HCT116 (cell line): Measurements from ENCODE around the gene CREB1. TPM values are rescaled to one million over a fixed set of nuclear protein-coding genes. Genes with fewer than 3 reads are reported as not detected.

Experiments used
- ATAC-seq: fragments of 200-7000 bp; cut with Tn5 transposase; 2 replicates; pipeline ENCODE4 v1.9.1; 2020; ENCODE audit warnings: mild to moderate bottlenecking, moderate library complexity
- BruUV-seq: library from RNA; stranded (reverse); fragments of 400-500 nt; replicated peaks from 2 replicates; lab custom pipeline; 2021; lab: Mats Ljungman, UMichigan
- CTCF ChIA-PET: fragments of 300-600 bp; sonication (Branson Sonifier 250); formaldehyde crosslinking; loops from one replicate; lab custom pipeline; 2021; ENCODE audit warnings: antibody characterized with exemption; lab: Charles Lee
- POLR2A ChIA-PET: fragments of 300-600, 350-600 bp; sonication (Branson Sonifier 250); formaldehyde crosslinking; loops from one replicate; lab custom pipeline; 2021; ENCODE audit warnings: antibody characterized with exemption; lab: Charles Lee
- RAD21 ChIA-PET, 2 experiments: fragments of 300-600 bp; sonication (Branson Sonifier 250); formaldehyde crosslinking; loops; one replicate each; lab custom pipeline; 2023; ENCODE audit warnings: low total read pairs in 2 of 2; ENCODE audit not compliant: uncharacterized antibody in 2 of 2, unreplicated experiment in 2 of 2, low non-redundant PET in 1 of 2; lab: Charles Lee
- DNase-seq: peaks from one replicate; pipeline ENCODE4 v3.0.0-alpha.2; 2010; ENCODE audit warnings: low read depth, low spot score
- H2AFZ ChIP-seq: fragments of 200-600 bp; shearing (Covaris generic), sonication (generic); 2 replicates; pipeline ENCODE4 v1.6.1; 2017; ENCODE audit warnings: low read depth, mixed run types, mixed read lengths, antibody characterized with exemption, low read length; ENCODE audit not compliant: poor library complexity, severe bottlenecking
- H3K27ac ChIP-seq: 2 replicates; pipeline ENCODE4 v1.5.1; 2012; ENCODE audit warnings: low read depth, low read length
- H3K27me3 ChIP-seq: fragments of 200-600 bp; sonication (generic); 2 replicates; pipeline ENCODE4 v1.6.1; 2016; ENCODE audit warnings: mixed run types, low read length, mixed read lengths; ENCODE audit not compliant: insufficient read depth
- H3K36me3 ChIP-seq, 2 experiments: fragments of 200-500 bp in 1 of 2; fragments of 200-600 bp in 1 of 2; sonication (Bioruptor generic) in 1 of 2; sonication (generic) in 1 of 2; 2 replicates each; pipeline versions ENCODE4 v1.5.1 to v1.6.1; 2014 to 2016; ENCODE audit warnings: low read length in 2 of 2, inconsistent platforms in 1 of 2, mixed read lengths in 1 of 2, mixed run types in 1 of 2; ENCODE audit not compliant: insufficient read depth in 2 of 2, control insufficient read depth in 1 of 2
- H3K4me1 ChIP-seq, 2 experiments: fragments of 200-600 bp in 1 of 2; sonication (generic) in 1 of 2; 2 replicates each; pipeline versions ENCODE4 v1.5.1 to v1.6.1; 2012 to 2017; ENCODE audit warnings: low read length in 2 of 2, inconsistent platforms in 1 of 2, mild to moderate bottlenecking in 1 of 2, mixed read lengths in 1 of 2, mixed run types in 1 of 2, moderate library complexity in 1 of 2; ENCODE audit not compliant: insufficient read depth in 2 of 2, control insufficient read depth in 1 of 2
- H3K4me2 ChIP-seq: fragments of 200-600 bp; sonication (generic); 2 replicates; pipeline ENCODE4 v1.6.1; 2017; ENCODE audit warnings: mixed run types, low read length, mixed read lengths
- H3K4me3 ChIP-seq, 2 experiments: fragments of 200-600 bp in 1 of 2; sonication (generic) in 1 of 2; replicated peaks in 1 of 2; 2 replicates each; pipeline ENCODE4 v1.5.1; 2011 to 2016; ENCODE audit warnings: low read length in 2 of 2, control low read depth in 1 of 2, low read depth in 1 of 2, mild to moderate bottlenecking in 1 of 2, mixed read lengths in 1 of 2, mixed run types in 1 of 2
- H3K79me2 ChIP-seq: fragments of 200-600 bp; sonication (generic); 2 replicates; pipeline ENCODE4 v1.6.1; 2017; ENCODE audit warnings: mild to moderate bottlenecking, mixed run types, low read length, moderate library complexity, mixed read lengths; ENCODE audit not compliant: insufficient read depth
- H3K9ac ChIP-seq: fragments of 200-600 bp; sonication (generic); 2 replicates; pipeline ENCODE4 v1.6.1; 2016; ENCODE audit warnings: low read length, mixed read lengths
- H3K9me2 ChIP-seq: fragments of 200-600 bp; sonication (generic), shearing (Covaris generic); 2 replicates; pipeline ENCODE4 v1.6.1; 2017; ENCODE audit warnings: mixed run types, mild to moderate bottlenecking, moderate library complexity; ENCODE audit not compliant: insufficient read depth
- H3K9me3 ChIP-seq, 2 experiments: fragments of 200-500 bp in 1 of 2; fragments of 200-600 bp in 1 of 2; sonication (Bioruptor generic) in 1 of 2; sonication (generic) in 1 of 2; 2 replicates each; pipeline ENCODE4 v1.6.1; 2014 to 2017; ENCODE audit warnings: low read length in 2 of 2, mixed read lengths in 2 of 2, inconsistent platforms in 1 of 2, low read depth in 1 of 2, mild to moderate bottlenecking in 1 of 2, mixed run types in 1 of 2, moderate library complexity in 1 of 2; ENCODE audit not compliant: control insufficient read depth in 1 of 2, insufficient read depth in 1 of 2
- H4K20me1 ChIP-seq: fragments of 200-600 bp; sonication (generic), shearing (Covaris generic); 2 replicates; pipeline ENCODE4 v1.6.1; 2017; ENCODE audit warnings: mixed run types, mild to moderate bottlenecking, moderate library complexity; ENCODE audit not compliant: insufficient read depth
- ELF1 ChIP-seq: IDR thresholded peaks from 2 replicates; pipeline ENCODE4 v1.6.1; 2012; ENCODE audit warnings: low read depth, borderline replicate concordance
- EZH2 ChIP-seq: fragments of 200-600 bp; sonication (generic); IDR thresholded peaks from 2 replicates; pipeline ENCODE4 v1.6.1; 2017; ENCODE audit warnings: antibody characterized with exemption, mixed run types
- EZH2phosphoT487 ChIP-seq: fragments of 200-600 bp; IDR thresholded peaks from 2 replicates; pipeline ENCODE4 v1.6.1; 2018; ENCODE audit warnings: antibody characterized with exemption, borderline replicate concordance
- JUND ChIP-seq: IDR thresholded peaks from 2 replicates; pipeline ENCODE4 v1.6.1; 2012
- POLR2A ChIP-seq: IDR thresholded peaks from 2 replicates; pipeline ENCODE4 v1.7.0; 2011; ENCODE audit warnings: borderline replicate concordance; ENCODE audit not compliant: insufficient read depth, insufficient read length; ENCODE audit errors: extremely low read depth
- RAD21 ChIP-seq: IDR thresholded peaks from 2 replicates; pipeline ENCODE4 v1.6.1; 2012; ENCODE audit warnings: low read depth, mild to moderate bottlenecking
- SP1 ChIP-seq: IDR thresholded peaks from 2 replicates; pipeline ENCODE4 v1.6.1; 2012; ENCODE audit warnings: low read depth
- TCF7L2 ChIP-seq: IDR thresholded peaks from 2 replicates; pipeline ENCODE4 v1.7.0; 2011; ENCODE audit warnings: borderline replicate concordance, inconsistent platforms; ENCODE audit not compliant: insufficient read depth, insufficient read length; ENCODE audit errors: extremely low read depth
- YY1 ChIP-seq: IDR thresholded peaks from 2 replicates; pipeline ENCODE4 v1.6.1; 2011; ENCODE audit warnings: low read length, low read depth, moderate library complexity, mild to moderate bottlenecking; ENCODE audit not compliant: insufficient replicate concordance; ENCODE audit errors: extremely low read depth
- ZFX ChIP-seq: fragments of 450-650 bp; IDR thresholded peaks from 2 replicates; pipeline ENCODE4 v1.6.1; 2017
- intact Hi-C: fragments of 100-400 bp; cut with micrococcal nuclease; formaldehyde crosslinking; loops from 2 replicates; pipeline ENCODE4 v1.10.0; 2022
- total RNA-seq: library from RNA; stranded (reverse); gene quantifications from one replicate; pipeline ENCODE4 v1.2.1, GENCODE V29; 2021; ENCODE audit not compliant: unreplicated experiment
- TF ChIP-seq, protein P1 (sequence below): IDR thresholded peaks from 2 replicates; pipeline ENCODE4 v1.6.1; 2012
- TF ChIP-seq, protein P2 (sequence below), 3 experiments: fragments of 200-600 bp in 1 of 3; sonication (generic) in 1 of 3; IDR thresholded peaks in 2 of 3; conservative IDR thresholded peaks in 1 of 3; 2 replicates each; pipeline ENCODE4 v1.5.1; 2012 to 2017; ENCODE audit warnings: low read depth in 2 of 3, low read length in 2 of 3, antibody characterized with exemption in 1 of 3, borderline replicate concordance in 1 of 3, control low read depth in 1 of 3, mild to moderate bottlenecking in 1 of 3, mixed read lengths in 1 of 3, mixed run types in 1 of 3, moderate library complexity in 1 of 3; ENCODE audit not compliant: insufficient read depth in 1 of 3
- TF ChIP-seq, protein P3 (sequence below): IDR thresholded peaks from 2 replicates; pipeline ENCODE4 v1.6.1; 2012; ENCODE audit warnings: low read depth
- TF ChIP-seq, protein P4 (sequence below): IDR thresholded peaks from 2 replicates; pipeline ENCODE4 v1.6.1; 2012

Gene CREB1
- total RNA-seq, 1 experiment from 2014 or later, result 60.4 TPM

GRCh38 chr2:207558079-207558491 is 28.3 kb downstream of the CREB1 start (continued):
- TF ChIP-seq EZH2 (no peak), POLR2A (no peak), RAD21 (no peak), TCF7L2 (no peak)
- TF ChIP-seq, protein P1, sequence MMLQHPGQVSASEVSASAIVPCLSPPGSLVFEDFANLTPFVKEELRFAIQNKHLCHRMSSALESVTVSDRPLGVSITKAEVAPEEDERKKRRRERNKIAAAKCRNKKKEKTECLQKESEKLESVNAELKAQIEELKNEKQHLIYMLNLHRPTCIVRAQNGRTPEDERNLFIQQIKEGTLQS, result no peak

- no peak overlapping the region for H3K27ac ChIP-seq
- no TSS peak for BruUV-seq
- H3K4me1 ChIP-seq, result peaks cover 0 to 12% of the 10 kb centered on the region in 2 experiments; a peak in 1 of 4 replicates
- no peaks in the 10 kb centered on the region for H3K9me2 ChIP-seq
- H2AFZ ChIP-seq, result no peak overlapping the region
- no peaks in the 10 kb centered on the region for H3K79me2 ChIP-seq
- TF ChIP-seq JUND, result no peak
- TF ChIP-seq YY1, result no peak
- TF ChIP-seq, protein P1, result no peak
- TF ChIP-seq, protein P2, sequence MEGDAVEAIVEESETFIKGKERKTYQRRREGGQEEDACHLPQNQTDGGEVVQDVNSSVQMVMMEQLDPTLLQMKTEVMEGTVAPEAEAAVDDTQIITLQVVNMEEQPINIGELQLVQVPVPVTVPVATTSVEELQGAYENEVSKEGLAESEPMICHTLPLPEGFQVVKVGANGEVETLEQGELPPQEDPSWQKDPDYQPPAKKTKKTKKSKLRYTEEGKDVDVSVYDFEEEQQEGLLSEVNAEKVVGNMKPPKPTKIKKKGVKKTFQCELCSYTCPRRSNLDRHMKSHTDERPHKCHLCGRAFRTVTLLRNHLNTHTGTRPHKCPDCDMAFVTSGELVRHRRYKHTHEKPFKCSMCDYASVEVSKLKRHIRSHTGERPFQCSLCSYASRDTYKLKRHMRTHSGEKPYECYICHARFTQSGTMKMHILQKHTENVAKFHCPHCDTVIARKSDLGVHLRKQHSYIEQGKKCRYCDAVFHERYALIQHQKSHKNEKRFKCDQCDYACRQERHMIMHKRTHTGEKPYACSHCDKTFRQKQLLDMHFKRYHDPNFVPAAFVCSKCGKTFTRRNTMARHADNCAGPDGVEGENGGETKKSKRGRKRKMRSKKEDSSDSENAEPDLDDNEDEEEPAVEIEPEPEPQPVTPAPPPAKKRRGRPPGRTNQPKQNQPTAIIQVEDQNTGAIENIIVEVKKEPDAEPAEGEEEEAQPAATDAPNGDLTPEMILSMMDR (IDR thresholded peaks at IDR 0.05 in 2 of 3, conservative IDR thresholded peaks at IDR 0.05 in 1 of 3; ENCODE audit: borderline replicate concordance in 1 of 3, insufficient read depth in 1 of 3, low read depth in 2 of 3, low read length in 2 of 3), result no peak
- TF ChIP-seq, protein P3, sequence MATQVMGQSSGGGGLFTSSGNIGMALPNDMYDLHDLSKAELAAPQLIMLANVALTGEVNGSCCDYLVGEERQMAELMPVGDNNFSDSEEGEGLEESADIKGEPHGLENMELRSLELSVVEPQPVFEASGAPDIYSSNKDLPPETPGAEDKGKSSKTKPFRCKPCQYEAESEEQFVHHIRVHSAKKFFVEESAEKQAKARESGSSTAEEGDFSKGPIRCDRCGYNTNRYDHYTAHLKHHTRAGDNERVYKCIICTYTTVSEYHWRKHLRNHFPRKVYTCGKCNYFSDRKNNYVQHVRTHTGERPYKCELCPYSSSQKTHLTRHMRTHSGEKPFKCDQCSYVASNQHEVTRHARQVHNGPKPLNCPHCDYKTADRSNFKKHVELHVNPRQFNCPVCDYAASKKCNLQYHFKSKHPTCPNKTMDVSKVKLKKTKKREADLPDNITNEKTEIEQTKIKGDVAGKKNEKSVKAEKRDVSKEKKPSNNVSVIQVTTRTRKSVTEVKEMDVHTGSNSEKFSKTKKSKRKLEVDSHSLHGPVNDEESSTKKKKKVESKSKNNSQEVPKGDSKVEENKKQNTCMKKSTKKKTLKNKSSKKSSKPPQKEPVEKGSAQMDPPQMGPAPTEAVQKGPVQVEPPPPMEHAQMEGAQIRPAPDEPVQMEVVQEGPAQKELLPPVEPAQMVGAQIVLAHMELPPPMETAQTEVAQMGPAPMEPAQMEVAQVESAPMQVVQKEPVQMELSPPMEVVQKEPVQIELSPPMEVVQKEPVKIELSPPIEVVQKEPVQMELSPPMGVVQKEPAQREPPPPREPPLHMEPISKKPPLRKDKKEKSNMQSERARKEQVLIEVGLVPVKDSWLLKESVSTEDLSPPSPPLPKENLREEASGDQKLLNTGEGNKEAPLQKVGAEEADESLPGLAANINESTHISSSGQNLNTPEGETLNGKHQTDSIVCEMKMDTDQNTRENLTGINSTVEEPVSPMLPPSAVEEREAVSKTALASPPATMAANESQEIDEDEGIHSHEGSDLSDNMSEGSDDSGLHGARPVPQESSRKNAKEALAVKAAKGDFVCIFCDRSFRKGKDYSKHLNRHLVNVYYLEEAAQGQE, result no peak
- TF ChIP-seq ELF1, result no peak
- TF ChIP-seq, protein P4, sequence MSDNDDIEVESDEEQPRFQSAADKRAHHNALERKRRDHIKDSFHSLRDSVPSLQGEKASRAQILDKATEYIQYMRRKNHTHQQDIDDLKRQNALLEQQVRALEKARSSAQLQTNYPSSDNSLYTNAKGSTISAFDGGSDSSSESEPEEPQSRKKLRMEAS, result no peak
- TF ChIP-seq EZH2phosphoT487, result no peak
- TF ChIP-seq SP1, result no peak
- no peak for TF ChIP-seq RAD21
- no peak for TF ChIP-seq ZFX
- DNase-seq (no peak), ATAC-seq (no peak)
- H4K20me1 ChIP-seq, result no peaks in the 10 kb centered on the region
- H3K9ac ChIP-seq, result no peak overlapping the region
- H3K4me2 ChIP-seq, result no peak overlapping the region
- POLR2A ChIA-PET, result no interaction called here
- H3K4me3 ChIP-seq, result no peak overlapping the region
- peaks cover 11 to 20% of the 10 kb centered on the region in 2 experiments for H3K36me3 ChIP-seq
- intact Hi-C loops, result no loop called here
- H3K9me3 ChIP-seq, result no peaks in the 10 kb centered on the region
- H3K27me3 ChIP-seq, result no peaks in the 10 kb centered on the region
- CTCF ChIA-PET, result no interaction called here
- RAD21 ChIA-PET, result no interaction called here
Measured at GRCh38 chr2:207561386-207562080, 31.8 kb downstream of the CREB1 start.
